ENCODE measurements around the gene CD248.
"Not testable (repeated sequence)": the region's sequence is repeated elsewhere in the genome, so short reads cannot be mapped to it uniquely, and the experiment has no call there.

Gene CD248

DNA sequence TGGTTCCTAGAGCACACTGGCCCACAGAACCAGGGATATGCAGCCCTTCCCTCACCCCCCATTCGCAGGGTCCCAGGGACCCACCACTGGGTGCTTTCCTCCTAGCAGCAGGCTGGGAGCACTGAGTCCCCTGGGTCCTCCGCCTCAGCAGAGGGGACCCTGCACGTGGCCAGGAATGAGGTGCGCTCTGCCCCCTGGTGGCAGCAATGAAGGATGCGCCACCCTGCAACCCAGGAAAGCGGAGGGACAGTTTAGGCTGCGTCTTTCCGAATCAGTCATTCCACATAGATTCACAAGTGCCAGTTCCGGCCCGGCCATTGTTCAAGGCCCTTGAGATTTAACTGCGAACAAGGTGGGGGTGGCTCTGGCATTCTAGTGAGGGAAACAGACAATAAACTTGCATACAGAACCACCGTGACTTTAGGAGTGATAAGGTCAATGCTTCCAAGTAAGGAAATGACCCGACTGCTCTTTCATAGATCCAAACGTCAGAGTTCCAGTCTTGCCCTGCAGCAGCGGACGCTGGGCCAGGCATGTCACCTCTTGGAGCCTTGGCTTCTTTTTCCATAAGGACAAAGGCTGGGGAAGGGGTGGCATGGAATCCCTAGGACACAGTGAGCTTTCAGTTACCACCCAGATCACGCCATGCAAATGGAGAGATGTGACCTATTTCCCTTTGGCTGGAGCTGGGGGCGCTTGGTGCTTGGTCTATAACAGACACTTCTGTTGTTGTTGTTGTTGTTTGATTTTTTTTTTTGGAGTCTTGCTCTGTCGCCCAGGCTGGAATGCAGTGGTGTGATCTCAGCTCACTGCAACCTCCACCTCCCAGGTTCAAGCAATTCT is 11.7 kb upstream of the CD248 start:
- peak in 1 of 2 donors; percentile 72 for DNase-seq (ENCODE audit: low read depth in 2 of 2)

DNA sequence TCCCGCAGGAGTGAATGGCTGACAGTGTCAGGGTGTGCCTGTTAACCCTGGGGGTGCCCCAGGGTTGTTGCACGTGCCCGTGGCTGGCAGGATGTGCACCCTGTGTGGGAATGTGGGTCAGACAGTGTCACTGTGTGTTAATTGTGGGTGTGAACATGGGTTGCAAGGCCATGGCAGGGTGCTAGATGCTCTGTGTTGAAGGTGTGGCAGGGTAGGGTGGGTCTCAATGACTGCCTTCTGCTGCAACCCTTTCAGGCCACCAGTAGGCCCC is 11.1 kb upstream of the CD248 start:
- DNase-seq (ENCODE audit: low read depth in 2 of 2): no peak

DNA sequence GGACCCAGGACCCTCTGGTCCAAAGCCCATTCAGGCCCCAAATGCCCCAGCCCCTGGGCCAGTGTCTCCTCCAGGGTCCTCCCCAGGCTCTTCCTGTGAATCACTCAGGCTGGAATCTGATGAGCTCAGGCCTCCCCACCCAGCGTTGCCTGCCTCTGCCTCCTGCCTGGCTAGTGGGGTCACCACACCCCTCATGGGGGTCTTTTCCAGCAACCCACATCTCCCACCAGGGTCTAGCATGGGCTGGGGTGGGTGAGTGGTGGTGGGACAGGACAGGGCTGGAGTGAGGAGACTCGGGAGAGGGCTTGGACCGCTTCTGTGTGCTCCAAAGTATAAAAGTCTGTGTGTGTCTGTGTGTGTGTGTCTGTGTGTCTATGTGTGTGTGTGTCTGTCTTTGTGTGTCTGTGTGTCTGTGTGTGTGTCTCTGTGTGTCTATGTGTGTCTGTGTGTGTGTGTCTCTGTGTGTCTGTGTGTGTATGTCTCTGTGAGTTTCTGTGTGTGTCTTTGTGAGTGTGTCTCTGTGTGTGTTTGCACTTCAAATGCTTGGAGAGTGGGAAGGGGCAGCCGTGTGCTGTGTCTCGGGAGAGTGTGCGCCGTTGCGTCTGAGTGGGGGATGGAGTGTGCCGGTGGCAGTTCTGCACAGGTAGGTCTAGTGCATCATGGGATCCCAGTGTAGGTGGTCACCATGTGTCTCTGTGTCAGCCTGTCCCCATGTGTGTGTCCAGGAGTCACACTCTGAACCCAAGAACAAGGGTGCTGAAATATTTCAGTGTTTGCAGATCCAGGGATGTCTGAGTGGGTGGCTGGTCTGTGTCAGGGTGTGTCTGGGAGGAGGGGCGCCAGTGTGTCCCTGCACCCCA is 10.6 kb upstream of the CD248 start:
- DNase-seq (ENCODE audit: low read depth in 2 of 2): no peak

DNA sequence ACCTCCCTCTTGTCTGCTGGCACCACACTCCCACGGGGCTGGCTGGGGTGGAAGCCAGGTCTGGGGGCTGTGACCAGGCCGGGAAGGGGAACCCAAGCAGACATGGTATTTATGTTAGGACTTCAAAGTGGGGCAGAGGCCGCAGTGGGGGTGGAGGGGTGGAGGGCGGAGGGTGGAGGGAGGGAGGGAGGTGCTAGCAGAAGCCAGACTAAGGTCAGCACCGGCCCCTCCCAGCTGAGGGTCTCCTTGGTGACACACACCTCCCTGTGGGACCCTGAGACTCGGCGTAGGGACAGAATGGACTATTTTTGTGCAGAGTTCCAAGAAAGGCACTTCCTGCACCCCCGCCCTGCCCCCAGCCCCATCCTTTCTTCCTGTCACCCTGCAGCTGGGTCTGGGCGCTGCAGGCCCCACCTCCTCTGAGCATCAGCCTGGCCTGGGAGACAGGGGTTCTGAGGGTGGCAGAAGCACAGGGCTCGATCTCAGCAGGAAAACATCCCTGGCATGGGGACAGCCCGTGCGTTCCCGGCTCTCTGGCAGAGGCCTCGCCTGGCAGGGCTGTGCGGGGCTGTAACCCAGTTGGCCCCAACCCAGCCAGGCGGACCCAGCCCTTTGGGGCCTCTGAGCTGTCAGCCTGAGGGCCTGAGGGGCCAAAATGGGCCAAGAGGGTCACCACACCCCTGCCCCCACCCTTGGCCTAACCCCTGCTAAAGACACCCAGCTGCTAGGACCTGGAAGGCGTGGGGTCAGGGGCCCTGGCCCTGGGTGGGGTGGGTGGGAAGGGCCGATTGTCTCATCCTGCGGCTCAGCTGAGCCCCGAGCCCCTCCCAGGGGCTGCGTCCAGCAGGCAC is 9.6 kb upstream of the CD248 start:
- DNase-seq (ENCODE audit: low read depth in 2 of 2): no peak

DNA sequence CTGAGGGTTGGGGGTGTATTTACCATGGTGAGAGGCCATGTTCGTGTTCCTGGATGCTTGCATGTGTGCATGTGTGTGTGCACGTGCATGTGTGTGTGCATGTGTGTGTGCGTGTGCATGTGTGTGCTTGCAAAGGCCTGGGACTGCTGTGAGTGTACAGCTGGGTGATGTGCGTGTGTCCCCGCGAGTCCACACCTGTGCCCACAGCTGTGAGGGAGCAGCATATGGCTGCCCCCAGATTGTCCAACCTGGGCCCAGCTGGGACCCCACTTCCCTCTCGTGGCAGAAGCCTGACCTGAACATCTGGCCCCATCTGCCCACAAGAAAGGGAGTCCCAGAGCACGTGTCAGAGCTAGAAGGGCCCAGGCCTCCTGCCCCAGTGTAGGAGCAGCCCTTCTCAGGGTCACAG is 8.4 kb upstream of the CD248 start:
- no peak for DNase-seq (ENCODE audit: low read depth in 2 of 2)

DNA sequence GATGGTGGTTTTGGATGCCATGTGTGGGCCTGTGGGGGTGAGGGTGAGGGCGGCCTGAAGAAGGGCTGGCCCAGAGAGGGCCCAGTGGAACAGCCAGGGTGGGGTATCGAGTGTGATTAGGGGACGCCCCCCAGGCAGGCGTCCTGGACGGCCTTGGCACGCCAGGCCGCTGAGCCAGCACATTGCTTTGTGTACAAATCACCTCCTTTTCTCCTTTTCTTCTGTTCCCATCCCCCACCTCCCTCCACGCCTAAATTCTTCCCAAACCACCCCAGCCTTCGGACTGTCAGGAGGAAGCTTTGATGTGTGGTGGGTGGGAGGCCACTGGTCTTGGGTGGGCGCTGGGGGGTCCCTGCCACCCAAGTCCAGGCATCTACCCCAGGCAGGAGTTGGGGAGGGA is 7.8 kb upstream of the CD248 start:
- no peak for DNase-seq (ENCODE audit: low read depth in 2 of 2)

DNA sequence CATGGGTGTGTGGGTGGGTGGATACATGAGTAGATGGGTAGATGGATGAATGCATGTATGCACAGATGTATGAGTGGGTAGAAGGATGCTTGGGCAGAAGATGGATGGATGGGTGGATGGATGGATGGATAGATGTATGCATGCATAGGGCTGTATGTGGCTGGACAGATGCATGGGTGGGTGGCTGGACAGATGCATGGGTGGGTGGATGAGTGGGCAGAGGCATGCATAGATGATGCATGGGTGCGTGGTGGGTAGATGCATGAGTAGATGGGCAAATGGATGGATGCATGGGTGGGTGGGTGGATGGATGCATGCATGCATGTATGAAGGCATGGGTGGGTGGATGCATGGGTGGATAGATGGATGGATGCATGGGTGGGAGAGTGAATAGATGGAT is 6.8 kb upstream of the CD248 start:
- DNase-seq (ENCODE audit: low read depth in 2 of 2): no peak

DNA sequence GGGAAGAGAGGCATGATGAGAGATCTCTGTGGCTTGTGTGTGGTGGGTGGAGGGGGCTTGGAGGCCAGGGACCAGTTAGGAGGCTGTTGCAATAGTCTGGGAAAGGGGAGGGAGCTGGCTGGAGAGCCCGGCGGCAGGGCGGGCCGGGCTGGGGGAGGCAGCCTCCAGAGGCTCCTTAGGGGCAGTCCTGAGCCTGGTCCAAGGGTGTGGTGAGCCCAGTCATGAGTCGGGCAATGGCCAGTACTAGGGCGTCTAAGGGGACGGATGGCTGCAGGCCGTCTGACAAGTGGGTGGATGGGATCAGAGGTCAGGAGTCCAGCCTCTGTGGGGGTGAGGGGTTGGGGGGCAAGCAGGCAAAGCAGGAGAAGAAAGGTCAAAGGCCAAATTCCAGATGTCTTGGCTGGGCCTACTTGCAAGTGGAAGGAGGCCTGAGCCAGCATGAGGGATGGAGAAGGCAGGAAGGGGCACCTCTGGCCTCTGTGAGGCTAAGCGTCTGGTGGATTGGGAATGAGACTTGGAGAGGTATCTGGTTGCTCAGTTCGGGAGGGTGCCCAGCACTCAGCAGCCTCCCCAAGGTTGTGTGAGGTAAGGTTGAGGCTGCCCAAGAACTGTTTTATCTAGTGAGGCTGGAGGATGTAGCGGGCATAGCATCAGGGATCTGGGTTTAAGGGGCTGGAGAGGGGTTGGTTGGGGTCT is 6.0 kb upstream of the CD248 start:
- no peak for DNase-seq (ENCODE audit: low read depth in 2 of 2)

DNA sequence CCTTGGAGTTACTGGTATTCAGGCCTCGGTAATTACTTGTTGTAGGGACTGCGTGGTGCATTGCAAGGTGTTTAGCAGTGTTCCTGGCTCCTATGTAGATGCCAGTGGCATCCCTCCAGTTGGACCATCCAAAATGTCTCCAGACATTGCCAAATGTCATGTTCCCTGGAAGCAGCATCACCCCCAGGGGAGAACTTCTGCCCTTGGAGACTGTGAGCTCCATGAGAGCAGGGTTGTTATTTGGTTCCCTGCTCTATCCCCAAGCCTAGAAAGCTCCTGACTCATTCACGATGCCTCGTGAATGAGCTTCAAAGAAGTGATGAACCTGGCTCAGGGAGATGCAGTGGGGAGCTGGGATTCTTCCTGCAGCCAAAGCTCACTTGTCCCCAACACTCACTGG is 4.8 kb upstream of the CD248 start:
- no peak for DNase-seq (ENCODE audit: low read depth in 2 of 2)

DNA sequence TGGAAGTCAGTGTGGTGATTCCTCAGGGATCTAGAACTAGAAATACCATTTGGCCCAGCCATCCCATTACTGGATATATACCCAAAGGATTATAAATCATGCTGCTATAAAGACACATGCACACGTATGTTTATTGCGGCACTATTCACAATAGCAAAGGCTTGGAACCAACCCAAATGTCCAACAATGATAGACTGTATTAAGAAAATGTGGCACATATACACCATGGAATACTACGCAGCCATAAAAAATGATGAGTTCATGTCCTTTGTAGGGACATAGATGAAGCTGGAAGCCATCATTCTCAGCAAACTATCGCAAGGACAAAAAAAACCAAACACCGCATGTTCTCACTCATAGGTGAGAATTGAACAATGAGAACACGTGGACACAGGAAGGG is 3.9 kb upstream of the CD248 start:
- not testable (repeated sequence) for DNase-seq (ENCODE audit: low read depth in 2 of 2)

DNA sequence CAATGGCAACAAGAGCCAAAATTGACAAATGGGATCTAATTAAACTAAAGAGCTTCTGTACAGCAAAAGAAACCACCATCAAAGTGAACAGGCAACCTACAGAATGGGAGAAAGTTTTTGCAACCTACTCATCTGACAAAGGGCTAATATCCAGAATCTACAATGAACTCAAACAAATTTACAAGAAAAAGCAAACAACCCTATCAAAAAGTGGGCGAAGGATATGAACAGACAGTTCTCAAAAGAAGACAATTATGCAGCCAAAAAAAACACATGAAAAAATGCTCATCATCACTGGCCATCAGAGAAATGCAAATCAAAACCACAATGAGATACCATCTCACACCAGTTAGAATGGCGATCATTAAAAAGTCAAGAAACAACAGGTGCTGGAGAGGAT is 3.4 kb upstream of the CD248 start:
- DNase-seq (ENCODE audit: low read depth in 2 of 2): not testable (repeated sequence)

DNA sequence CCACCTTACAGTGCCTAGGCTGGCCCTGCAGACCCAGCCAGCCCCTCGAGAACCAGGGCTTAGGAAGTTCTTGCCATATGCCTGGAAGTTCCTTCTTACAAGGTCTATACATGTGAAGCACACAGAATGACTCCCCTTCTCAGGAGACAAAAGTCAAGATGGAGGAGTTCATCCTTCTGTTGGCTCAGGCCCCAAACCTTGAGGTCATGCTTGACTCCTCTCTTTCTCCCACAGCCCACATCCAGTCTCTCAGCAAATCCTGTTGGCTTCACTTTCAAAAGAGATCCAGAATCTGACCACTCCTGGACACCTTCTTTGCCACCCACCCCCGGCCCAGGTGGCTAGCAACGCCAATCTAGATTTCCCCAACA is 1.7 kb upstream of the CD248 start:
- DNase-seq (ENCODE audit: low read depth in 2 of 2): no peak

DNA sequence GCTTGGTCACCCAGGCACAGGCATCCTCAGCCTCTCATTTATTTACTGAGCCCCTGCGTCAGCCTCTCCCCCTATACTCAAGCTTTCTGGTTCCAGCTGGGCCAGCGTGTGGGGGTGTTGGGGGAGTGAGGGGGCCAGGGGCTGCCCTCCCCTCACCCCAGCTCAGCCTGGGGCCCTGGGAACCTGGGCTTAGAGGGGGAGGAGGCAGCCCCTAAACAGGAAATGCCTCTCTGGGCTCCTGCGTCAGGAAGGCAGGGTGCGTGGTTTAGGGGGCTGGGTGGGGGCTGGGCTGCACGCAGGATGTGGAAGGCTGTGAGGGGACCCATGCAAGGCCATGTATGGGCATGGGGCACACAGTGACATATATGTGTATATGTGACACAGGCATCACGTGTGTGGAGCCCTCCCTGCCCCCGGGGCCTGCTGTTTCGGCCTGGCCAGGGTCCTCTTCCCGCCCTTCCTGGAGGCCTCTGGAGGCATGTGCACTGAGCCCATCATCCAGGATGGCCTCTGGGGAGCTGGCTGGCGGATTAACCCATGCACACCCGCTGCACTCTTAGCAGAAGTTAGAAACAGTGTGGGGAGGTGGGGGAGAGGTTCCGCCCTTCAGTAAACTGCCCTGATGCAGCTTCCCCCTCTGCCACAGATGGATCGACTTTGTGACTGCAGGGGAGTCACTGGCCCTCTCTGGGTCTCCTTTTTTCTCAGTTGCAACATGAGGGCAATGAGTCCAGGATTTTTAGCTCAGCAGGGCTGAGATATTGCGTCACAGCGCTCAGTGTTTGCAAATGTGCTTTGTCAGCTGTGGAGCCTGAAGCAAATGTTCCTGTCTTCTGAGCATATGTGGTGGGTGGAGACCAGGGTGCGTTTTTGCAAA is 1.1 kb upstream of the CD248 start:
- peak in 1 of 2 donors; percentile 55 for DNase-seq (ENCODE audit: low read depth in 2 of 2)

DNA sequence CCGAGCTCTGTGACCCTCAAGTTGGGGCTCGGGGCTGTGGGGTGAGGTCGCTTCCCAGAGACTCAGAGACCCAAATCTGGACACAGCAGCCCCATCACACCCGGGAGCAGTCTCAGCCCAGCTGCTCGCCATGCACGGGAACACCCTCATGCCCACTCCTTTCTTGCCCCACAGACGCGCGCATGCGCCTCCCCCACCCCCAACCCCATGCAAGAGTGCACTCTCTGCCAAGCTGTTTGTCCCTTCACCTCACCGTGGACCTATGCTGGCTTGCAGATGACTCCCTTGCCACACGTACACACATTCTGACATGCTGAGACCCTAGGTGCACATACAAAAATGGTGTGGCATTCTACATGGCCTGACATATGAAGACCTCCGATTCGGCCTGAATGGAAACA is 478 bp upstream of the CD248 start:
- no peak for DNase-seq (ENCODE audit: low read depth in 2 of 2)

DNA sequence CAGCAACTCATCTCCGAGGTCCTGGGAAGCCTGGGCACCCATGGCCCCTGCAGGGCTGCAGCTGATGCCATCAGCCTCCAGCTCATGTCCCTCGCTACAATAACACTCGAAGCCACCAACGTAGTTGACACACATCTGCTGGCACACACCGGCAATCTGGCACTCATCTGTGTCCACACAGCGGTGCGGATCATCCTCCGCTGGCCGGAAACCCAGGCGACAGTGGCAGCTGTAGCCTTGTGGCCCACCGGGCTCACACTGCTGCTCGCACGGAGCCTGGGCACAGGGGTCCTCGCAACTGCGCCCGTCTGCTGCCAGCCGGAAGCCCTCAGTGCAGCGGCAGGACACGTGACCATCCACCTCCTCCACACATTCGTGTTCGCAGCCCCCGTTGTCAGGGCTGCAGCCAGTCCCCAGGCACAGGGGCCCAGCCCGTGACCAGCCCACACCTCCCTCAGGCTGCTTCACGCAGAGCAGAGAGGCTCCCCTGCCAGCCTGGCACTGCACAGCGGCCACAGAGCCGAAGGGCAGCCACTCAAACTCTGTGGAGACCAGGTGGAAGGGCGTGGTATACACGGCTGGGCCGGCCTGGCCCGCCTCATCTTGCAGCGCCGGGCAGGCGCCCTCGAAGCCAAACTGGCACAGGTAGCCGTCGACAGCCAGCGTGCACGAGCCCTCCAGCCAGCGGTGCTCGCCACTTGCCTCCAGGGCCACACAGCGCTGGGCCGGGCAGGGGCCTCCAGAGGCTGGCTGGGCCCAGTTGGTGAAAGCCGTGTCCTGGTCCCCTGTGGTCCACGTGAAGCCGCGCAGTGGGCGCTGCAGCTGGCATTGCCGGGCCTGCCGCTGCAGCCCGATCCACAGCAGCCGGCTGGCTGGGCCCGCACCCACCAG is 678 bp downstream of the CD248 start:
- DNase-seq (ENCODE audit: low read depth in 2 of 2): no peak

DNA sequence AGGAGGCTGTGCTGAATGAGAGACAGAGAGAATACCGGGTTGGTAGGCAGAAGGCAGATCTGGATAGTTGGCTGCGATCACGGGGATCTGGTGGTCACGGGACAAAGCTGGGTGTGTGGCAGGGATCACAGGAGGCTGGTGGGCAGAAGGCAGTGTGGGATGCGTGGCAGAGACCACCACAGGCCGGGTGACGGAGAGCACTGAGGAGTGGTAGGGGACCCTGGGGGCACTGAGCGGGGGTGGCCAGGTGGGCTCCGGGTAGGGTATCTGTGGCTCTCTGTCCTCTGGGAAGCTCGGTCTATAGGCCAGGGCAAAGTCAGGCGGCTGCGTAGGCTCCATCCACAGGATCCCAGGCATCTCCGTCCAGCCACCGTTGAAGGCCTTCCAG is 1.4 kb downstream of the CD248 start:
- DNase-seq (ENCODE audit: low read depth in 2 of 2): no peak

DNA sequence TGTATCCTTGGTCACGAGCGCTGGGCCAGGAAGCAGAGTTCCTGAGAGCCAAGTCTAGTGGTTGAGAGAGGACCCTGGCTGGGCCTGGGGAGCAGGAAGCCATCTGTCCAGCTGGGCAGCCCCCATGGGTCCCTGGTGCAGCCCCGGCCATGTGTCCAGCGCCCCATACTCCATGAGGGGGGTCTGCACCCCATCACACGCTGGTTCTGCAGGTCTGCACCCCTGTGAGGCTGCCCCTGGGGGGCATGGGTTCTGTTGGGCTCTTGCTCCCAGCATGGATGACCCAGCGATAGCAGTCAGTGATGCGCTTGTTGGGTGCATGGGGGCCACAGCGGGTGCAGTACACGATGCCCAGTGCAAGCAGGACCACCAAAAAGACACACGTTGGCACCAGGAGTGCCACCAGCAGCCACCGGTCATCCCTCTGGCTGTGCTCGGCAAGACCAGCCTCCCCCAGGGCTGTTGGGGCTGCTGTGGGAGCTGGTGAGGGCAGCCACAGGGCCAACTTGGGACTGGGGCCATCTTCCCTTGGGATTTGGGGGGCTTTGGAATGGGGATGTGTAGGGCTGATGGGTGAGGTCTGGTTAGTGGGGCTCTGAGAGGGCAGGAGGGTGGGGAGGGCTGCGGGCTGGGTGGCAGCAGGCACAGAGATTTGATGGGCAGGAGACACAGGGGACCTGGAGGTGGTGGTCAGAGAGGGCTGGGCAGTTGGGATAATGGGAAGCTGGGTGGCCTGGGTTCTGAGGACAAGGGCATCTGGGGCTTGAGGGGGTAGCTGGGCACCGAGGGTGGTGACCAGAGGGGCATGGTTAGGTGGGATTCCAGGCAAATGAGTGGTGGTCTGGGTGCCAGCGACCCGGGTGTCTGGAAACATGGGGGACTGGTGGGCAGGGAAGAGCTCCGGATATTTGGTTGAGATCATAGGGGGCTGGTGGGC is 2.0 kb downstream of the CD248 start:
- DNase-seq (ENCODE audit: low read depth in 2 of 2): no peak

DNA sequence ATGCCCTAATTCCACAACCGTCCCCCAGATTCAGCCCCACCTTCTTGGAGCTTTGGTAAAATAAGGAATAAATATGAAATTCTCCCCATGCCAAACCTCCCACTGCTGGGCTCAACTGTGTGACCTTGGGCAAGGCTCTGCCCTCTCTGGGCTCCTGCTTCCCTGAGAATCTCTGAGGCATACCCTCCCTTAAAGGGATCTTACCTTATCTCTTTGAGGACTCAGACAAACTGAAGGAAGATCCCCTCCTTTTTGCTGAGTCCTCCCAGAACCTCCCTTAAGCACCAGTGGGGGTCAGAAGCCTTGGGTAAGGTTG is 2.7 kb downstream of the CD248 start:
- DNase-seq (ENCODE audit: low read depth in 2 of 2): no peak

All from stimulated activated CD8-positive, alpha-beta memory T cell treated with anti-CD3 and anti-CD28 coated beads, Interleukin-7, amount 100 ng/mL, for 1 hour (primary cell).